ENCODE results near the gene TMEM259. TPM values are rescaled to one million over a fixed set of nuclear protein-coding genes. Genes with fewer than 3 reads are reported as not detected.

TMEM259 gene
- total and polyA plus RNA-seq, 2 of the 13 experiments (the other 11 are each of a cell fraction or from before 2014, with no cell fraction given) = 64.7 to 164 TPM

- TF ChIP-seq MAFK (conservative IDR thresholded peaks at IDR 0.05 in 1 of 2, IDR thresholded peaks at IDR 0.05 in 1 of 2; ENCODE audit: low read length in 2 of 2) (no peak), CEBPZ (IDR thresholded peaks at IDR 0.05; ENCODE audit: low read length) (no peak), RBM22 (optimal IDR thresholded peaks at IDR 0.05; ENCODE audit: low read length) (no peak), HMG20A (CRISPR knock-in tag; IDR thresholded peaks at IDR 0.05; ENCODE audit: borderline replicate concordance) (no peak), ZBTB7B (CRISPR knock-in tag; IDR thresholded peaks at IDR 0.05) (no peak), TRAFD1 (CRISPR knock-in tag; IDR thresholded peaks at IDR 0.05; ENCODE audit: borderline replicate concordance) (no peak), MAFF (IDR thresholded peaks at IDR 0.05; ENCODE audit: low read depth, low read length) (no peak), HBP1 (CRISPR knock-in tag; IDR thresholded peaks at IDR 0.05; ENCODE audit: low read depth) (no peak), ZNF589 (CRISPR knock-in tag; conservative IDR thresholded peaks at IDR 0.05) (no peak), THYN1 (CRISPR knock-in tag; IDR thresholded peaks at IDR 0.05; ENCODE audit: borderline replicate concordance, low read depth) (no peak), PBX2 (CRISPR knock-in tag; IDR thresholded peaks at IDR 0.05) (no peak), RERE (CRISPR knock-in tag; IDR thresholded peaks at IDR 0.05; ENCODE audit: low read depth) (no peak), ZNF550 (CRISPR knock-in tag; IDR thresholded peaks at IDR 0.05; ENCODE audit: borderline replicate concordance) (no peak), ZMYM2 (CRISPR knock-in tag; IDR thresholded peaks at IDR 0.05) (peak; percentile 47; the same call in 1 of the 2 replicates), ZNF552 (CRISPR knock-in tag; IDR thresholded peaks at IDR 0.05; ENCODE audit: borderline replicate concordance) (peak; percentile 81), ZNF367 (CRISPR knock-in tag; IDR thresholded peaks at IDR 0.05; ENCODE audit: borderline replicate concordance) (no peak)
Observed at GRCh38 chr19:1046117-1046626, 25.2 kb upstream of the TMEM259 start (continued).

Data from HepG2 (cell line).